H1 (cell line): Measurements from ENCODE around the gene NOB1. TPM values are rescaled to one million over a fixed set of nuclear protein-coding genes. Genes with fewer than 3 reads are reported as not detected.
A peak's percentile ranks its signal among the peaks of the same experiment; 100 is the strongest.

Experiments used
- ATF2 ChIP-seq: IDR thresholded peaks from 2 replicates; pipeline ENCODE4 v1.6.1; 2012; ENCODE audit warnings: low read length, inconsistent platforms
- CBX5 ChIP-seq: fragments of 300-800, 300-1000 bp; sonication (generic); IDR thresholded peaks from 2 replicates; pipeline ENCODE4 v1.7.1; 2016; ENCODE audit warnings: antibody characterized with exemption, low read length, low read depth
- CEBPB ChIP-seq: IDR thresholded peaks from 2 replicates; pipeline ENCODE4 v1.6.1; 2012; ENCODE audit warnings: low read depth, low read length
- CHD1 ChIP-seq: IDR thresholded peaks from 2 replicates; pipeline ENCODE4 v1.6.1; 2012; ENCODE audit warnings: low read depth, low read length, improper control_type of control experiment
- CTCF ChIP-seq, 3 experiments: IDR thresholded peaks; 1 replicate in 2 of 3; 2 replicates in 1 of 3; pipeline versions ENCODE4 v1.5.1 to v1.6.1; 2011; ENCODE audit warnings: low read length in 3 of 3, mild to moderate bottlenecking in 3 of 3, inconsistent platforms in 2 of 3, low read depth in 1 of 3, moderate library complexity in 1 of 3; ENCODE audit not compliant: insufficient read depth in 1 of 3; ENCODE audit errors: control extremely low read depth in 1 of 3
- KDM5A ChIP-seq: fragments of 200-600 bp; IDR thresholded peaks from 2 replicates; pipeline ENCODE4 v1.7.1; 2012; ENCODE audit warnings: mild to moderate bottlenecking, low read length, inconsistent platforms, mixed read lengths
- POU5F1 ChIP-seq: IDR thresholded peaks from 2 replicates; pipeline ENCODE4 v1.6.1; 2011; ENCODE audit warnings: low read depth, mild to moderate bottlenecking, low read length, moderate library complexity
- RAD21 ChIP-seq, 2 experiments: IDR thresholded peaks in 1 of 2; conservative IDR thresholded peaks in 1 of 2; 2 replicates each; pipeline ENCODE4 v1.6.1; 2011; ENCODE audit warnings: low read depth in 2 of 2, low read length in 2 of 2, improper control_type of control experiment in 1 of 2, inconsistent platforms in 1 of 2, mild to moderate bottlenecking in 1 of 2, moderate library complexity in 1 of 2
- SP1 ChIP-seq: IDR thresholded peaks from 2 replicates; pipeline ENCODE4 v1.6.1; 2011; ENCODE audit warnings: low read depth, low read length
- TAF1 ChIP-seq: IDR thresholded peaks from 2 replicates; pipeline ENCODE4 v1.6.1; 2011; ENCODE audit warnings: mild to moderate bottlenecking, low read depth, low read length
- TEAD4 ChIP-seq: IDR thresholded peaks from 2 replicates; pipeline ENCODE4 v1.6.1; 2012; ENCODE audit warnings: low read depth, low read length, inconsistent platforms, mixed read lengths
- USF2 ChIP-seq: IDR thresholded peaks from 2 replicates; pipeline ENCODE4 v1.6.1; 2011; ENCODE audit warnings: low read length, improper control_type of control experiment
- polyA plus RNA-seq, 7 experiments: library from polyadenylated mRNA; depleted of rRNA in 3 of 7; stranded (reverse) in 5 of 7; unstranded in 2 of 7; fragments of >200 nt in 5 of 7; fragments of 200-250 nt in 2 of 7; gene quantifications; 1 replicate in 5 of 7; 2 replicates in 1 of 7; 4 replicates in 1 of 7; pipeline versions ENCODE4 v1.2.1 to v1.2.3, GENCODE V29; 2011 to 2013; ENCODE audit warnings: missing spikeins in 2 of 7, mixed read lengths in 2 of 7
- total RNA-seq: library from RNA; stranded (reverse); fragmentation: NEBNext Ultra II Directional; extraction: Animal tissue kit (Norgen Biotek cat#: 25700); gene quantifications from 2 replicates; pipeline ENCODE4 v1.2.1, GENCODE V29; 2021

NOB1 gene
- total and polyA plus RNA-seq, 2 of the 8 experiments (the other 6 are each of a cell fraction or from before 2014, with no cell fraction given), result 88.2 to 108 TPM

GRCh38 chr16:69796285-69797118 lies 41.8 kb upstream of the NOB1 start (continued):
- no peak for TF ChIP-seq TAF1
- TF ChIP-seq POU5F1, result no peak
- 0 out of 2 replicates have a peak, but pooled peaks have one; percentile 60 for TF ChIP-seq ATF2
- no peak for TF ChIP-seq USF2
- TF ChIP-seq SP1, result peak; percentile 46; the same call in 1 of the 2 replicates
- TF ChIP-seq CBX5, result no peak
- TF ChIP-seq RAD21 (IDR thresholded peaks at IDR 0.05 in 1 of 2, conservative IDR thresholded peaks at IDR 0.05 in 1 of 2; ENCODE audit: low read depth in 2 of 2, low read length in 2 of 2), result peak; percentile 91
- TF ChIP-seq CHD1, result peak; percentile 85; the same call in 1 of the 2 replicates
- no peak for TF ChIP-seq KDM5A
- no peak for TF ChIP-seq CEBPB
- peak; percentile 16 to 87 (median 80) for TF ChIP-seq CTCF (IDR thresholded peaks at IDR 0.05; ENCODE audit: control extremely low read depth in 1 of 3, insufficient read depth in 1 of 3, low read depth in 1 of 3, low read length in 3 of 3)
- TF ChIP-seq TEAD4, result no peak
- TF ChIP-seq, all 59 proteins: peak for 9
